ENCODE data around the gene CHCHD5. TPM values are rescaled to one million over a fixed set of nuclear protein-coding genes. Genes with fewer than 3 reads are reported as not detected.

The CHCHD5 gene
- total RNA-seq, 1 experiment from 2014 or later, result 37.1 TPM

DNA sequence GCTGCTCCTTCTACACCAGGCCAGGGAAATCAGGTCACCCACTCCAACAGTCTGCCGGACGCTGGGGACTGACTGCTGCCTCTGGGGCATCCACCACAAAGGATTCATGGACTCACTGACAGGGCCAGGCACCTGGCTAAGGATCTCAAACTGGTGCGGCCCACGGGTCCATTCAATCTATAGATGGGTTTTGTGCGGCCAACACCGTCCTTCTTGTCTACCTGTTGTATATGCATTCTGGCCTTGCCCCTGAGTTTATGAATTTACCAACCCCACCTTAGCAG is 50.4 kb downstream of the CHCHD5 start:
- ChIA-PET CTCF (interaction anchor here (0.6 kb wide), 1 partner anchor 67 kb away, joined by 3 read pairs; no protein-coding TSS in a partner anchor), POLR2A (ENCODE audit: low non-redundant PET) (no interaction called here)
- Histone ChIP-seq H3K36me3 (ENCODE audit: insufficient read depth, low read length, poor library complexity, severe bottlenecking) (no peaks in the 10 kb centered on the region), H3K27ac (ENCODE audit: low read depth, low read length, poor library complexity, severe bottlenecking) (no peak overlapping the region), H3K9me3 (ENCODE audit: low read depth, low read length, poor library complexity, severe bottlenecking) (no peaks in the 10 kb centered on the region), H3K4me3 (ENCODE audit: low read depth, low read length, poor library complexity, severe bottlenecking) (no peak overlapping the region), H3K27me3 (replicated peaks; ENCODE audit: insufficient read depth, low read depth, low read length, poor library complexity) (no peaks in the 10 kb centered on the region), H3K4me1 (ENCODE audit: insufficient read depth, low read length, poor library complexity, severe bottlenecking) (peaks cover 6% of the 10 kb centered on the region)
- TF ChIP-seq CTCF (conservative IDR thresholded peaks at IDR 0.05; ENCODE audit: low read depth, low read length) (no peak), EZH2 (IDR thresholded peaks at IDR 0.05; ENCODE audit: borderline replicate concordance, low read depth, low read length, poor library complexity, severe bottlenecking) (no peak)
- no peak for DNase-seq (ENCODE audit: low spot score)
- intact Hi-C loops (cut with micrococcal nuclease; ENCODE audit: unreplicated experiment), result no loop called here
- BruUV-seq (replicated peaks), result no TSS peak

DNA sequence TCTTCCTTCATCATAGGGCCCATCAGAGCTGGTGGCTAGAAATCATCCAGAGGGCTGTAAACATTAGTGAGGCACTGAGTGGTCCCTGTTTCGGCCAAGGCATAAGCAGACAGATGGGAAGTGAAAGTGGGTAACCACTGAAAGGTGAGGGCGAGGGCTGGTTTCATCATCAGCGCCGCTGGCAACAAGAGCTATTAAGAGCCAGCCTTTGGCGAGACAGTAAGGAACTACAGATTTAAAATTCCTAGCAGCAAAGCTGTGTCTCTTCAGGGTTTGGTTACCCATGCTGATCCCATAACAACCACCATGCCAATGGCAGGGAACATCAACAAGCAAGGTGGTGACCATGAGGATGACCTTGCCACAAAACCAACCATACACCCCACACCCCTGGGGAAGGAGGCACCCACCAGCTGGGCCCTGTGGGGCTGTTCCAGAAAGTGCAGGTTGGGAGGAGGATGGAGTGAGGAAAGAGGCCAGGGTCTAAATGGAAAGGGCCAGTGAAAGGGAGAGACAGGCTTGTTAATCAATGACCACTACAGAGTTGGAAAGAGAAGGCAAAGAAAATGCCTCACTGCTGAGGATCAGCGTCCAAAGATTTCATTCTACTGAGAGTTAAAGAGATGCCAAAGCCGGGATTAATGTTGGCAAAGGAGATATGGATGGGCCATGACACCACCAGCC is 52.3 kb downstream of the CHCHD5 start:
- DNase-seq (ENCODE audit: low spot score), result no peak
- Histone ChIP-seq H3K36me3 (ENCODE audit: insufficient read depth, low read length, poor library complexity, severe bottlenecking) (no peaks in the 10 kb centered on the region), H3K27me3 (replicated peaks; ENCODE audit: insufficient read depth, low read depth, low read length, poor library complexity) (no peaks in the 10 kb centered on the region), H3K4me1 (ENCODE audit: insufficient read depth, low read length, poor library complexity, severe bottlenecking) (no peaks in the 10 kb centered on the region), H3K9me3 (ENCODE audit: low read depth, low read length, poor library complexity, severe bottlenecking) (no peaks in the 10 kb centered on the region), H3K4me3 (ENCODE audit: low read depth, low read length, poor library complexity, severe bottlenecking) (no peak overlapping the region), H3K27ac (ENCODE audit: low read depth, low read length, poor library complexity, severe bottlenecking) (no peak overlapping the region)
- BruUV-seq (replicated peaks), result no TSS peak
- intact Hi-C loops (cut with micrococcal nuclease; ENCODE audit: unreplicated experiment), result no loop called here
- no peak for TF ChIP-seq CTCF (conservative IDR thresholded peaks at IDR 0.05; ENCODE audit: low read depth, low read length)
- no peak for TF ChIP-seq EZH2 (IDR thresholded peaks at IDR 0.05; ENCODE audit: borderline replicate concordance, low read depth, low read length, poor library complexity, severe bottlenecking)
- ChIA-PET CTCF (interaction anchor here (0.5 kb wide), 1 partner anchor 377 kb away, joined by 4 read pairs; no protein-coding TSS in a partner anchor), POLR2A (ENCODE audit: low non-redundant PET) (interaction anchor here (0.6 kb wide), 1 partner anchor 10 kb away, joined by 3 read pairs; no protein-coding TSS in a partner anchor)

- no peaks in the 10 kb centered on the region for H3K4me1 ChIP-seq (ENCODE audit: insufficient read depth, low read length, poor library complexity, severe bottlenecking)
- intact Hi-C loops (cut with micrococcal nuclease; ENCODE audit: unreplicated experiment), result no loop called here
- H3K9me3 ChIP-seq (ENCODE audit: low read depth, low read length, poor library complexity, severe bottlenecking), result no peaks in the 10 kb centered on the region
- H3K36me3 ChIP-seq (ENCODE audit: insufficient read depth, low read length, poor library complexity, severe bottlenecking), result no peaks in the 10 kb centered on the region
- BruUV-seq (replicated peaks), result no TSS peak
- DNase-seq (ENCODE audit: low spot score), result no peak
- TF ChIP-seq EZH2 (IDR thresholded peaks at IDR 0.05; ENCODE audit: borderline replicate concordance, low read depth, low read length, poor library complexity, severe bottlenecking) (no peak), CTCF (conservative IDR thresholded peaks at IDR 0.05; ENCODE audit: low read depth, low read length) (no peak)
- no peaks in the 10 kb centered on the region for H3K27me3 ChIP-seq (replicated peaks; ENCODE audit: insufficient read depth, low read depth, low read length, poor library complexity)
- no peak overlapping the region for H3K4me3 ChIP-seq (ENCODE audit: low read depth, low read length, poor library complexity, severe bottlenecking)
- CTCF ChIA-PET, result interaction anchor here (0.5 kb wide), 1 partner anchor 378 kb away, joined by 4 read pairs; no protein-coding TSS in a partner anchor
- no peak overlapping the region for H3K27ac ChIP-seq (ENCODE audit: low read depth, low read length, poor library complexity, severe bottlenecking)
- POLR2A ChIA-PET (ENCODE audit: low non-redundant PET), result no interaction called here
Measured at GRCh38 chr2:112637289-112637660, 52.9 kb downstream of the CHCHD5 start.

Other genes starting within 250 kb of the CHCHD5 start
- gene RGPD8, start 151.0 kb upstream of the CHCHD5 start, total RNA-seq (2021), result 17.5 and 19.9 TPM in 2 replicates
- gene TTL, start 102.5 kb upstream of the CHCHD5 start, total RNA-seq (2021), result 119 and 146 TPM in 2 replicates
- 53.9 and 70.0 TPM in 2 replicates for gene POLR1B, start 42.1 kb upstream of the CHCHD5 start, total RNA-seq (2021)
- gene SLC20A1, start 61.3 kb downstream of the CHCHD5 start, total RNA-seq (2021), result 120 and 148 TPM in 2 replicates
- not detected in 2 replicates for gene NT5DC4, start 136.4 kb downstream of the CHCHD5 start, total RNA-seq (2021)
- gene CKAP2L, start 180.0 kb downstream of the CHCHD5 start, total RNA-seq (2021), result 48.1 and 49.6 TPM in 2 replicates
- 5.4 and 6.3 TPM in 2 replicates for gene IL1A, start 199.9 kb downstream of the CHCHD5 start, total RNA-seq (2021)